WTC11 (cell line): ENCODE results near the gene POU5F2. TPM values are rescaled to one million over a fixed set of nuclear protein-coding genes. Genes with fewer than 3 reads are reported as not detected.

Experiments
- ATAC-seq: fragments of 200-7000 bp; cut with Tn5 transposase; 2 replicates; pipeline ENCODE4 v1.10.0; 2021; ENCODE audit warnings: mild to moderate bottlenecking, moderate library complexity
- CTCF ChIA-PET: fragments of 300-600 bp; sonication (Branson Sonifier 250); formaldehyde crosslinking; loops from one replicate; lab custom pipeline; 2021; ENCODE audit warnings: antibody characterized with exemption; lab: Charles Lee
- POLR2A ChIA-PET: fragments of 350-600 bp; sonication (Branson Sonifier 250); formaldehyde crosslinking; loops from one replicate; lab custom pipeline; 2021; ENCODE audit warnings: antibody characterized with exemption; lab: Charles Lee
- DNase-seq: peaks from one replicate; pipeline ENCODE4 v3.0.0; 2021; ENCODE audit warnings: low spot score
- H3K27ac Mint-ChIP-seq: 2 replicates; pipeline ENCODE4 v1.8.0; 2021; ENCODE audit warnings: mixed read lengths
- H3K27me3 Mint-ChIP-seq: 2 replicates; pipeline ENCODE4 v1.8.0; 2021; ENCODE audit warnings: low read depth, mild to moderate bottlenecking, moderate library complexity, mixed read lengths
- H3K36me3 Mint-ChIP-seq: 2 replicates; pipeline ENCODE4 v1.8.0; 2021; ENCODE audit warnings: mixed read lengths
- H3K4me1 Mint-ChIP-seq: 2 replicates; pipeline ENCODE4 v1.8.0; 2022; ENCODE audit warnings: mixed read lengths
- H3K4me3 Mint-ChIP-seq: 2 replicates; pipeline ENCODE4 v1.8.0; 2021; ENCODE audit warnings: mild to moderate bottlenecking, moderate library complexity, mixed read lengths
- H3K9me3 Mint-ChIP-seq: 2 replicates; pipeline ENCODE4 v1.8.0; 2021; ENCODE audit warnings: mixed read lengths
- ATF6 ChIP-seq: sonication (generic); formaldehyde crosslinking; IDR thresholded peaks from 2 replicates; pipeline ENCODE4 v1.8.1; 2023; ENCODE audit warnings: mild to moderate bottlenecking, missing genetic modification reagents
- CDX4 ChIP-seq: fragments of 250-450 bp; sonication (Bioruptor Pico); IDR thresholded peaks from 2 replicates; pipeline ENCODE4 v1.9.0; 2021; ENCODE audit warnings: moderate library complexity, mild to moderate bottlenecking, inconsistent platforms, borderline replicate concordance
- CREB1 ChIP-seq: sonication (generic); formaldehyde crosslinking; IDR thresholded peaks from 2 replicates; pipeline ENCODE4 v1.8.0; 2023; ENCODE audit warnings: mild to moderate bottlenecking, missing genetic modification reagents
- FOXJ3 ChIP-seq: sonication (generic); formaldehyde crosslinking; IDR thresholded peaks from 2 replicates; pipeline ENCODE4 v1.9.0; 2021; ENCODE audit warnings: missing genetic modification reagents, mild to moderate bottlenecking, borderline replicate concordance
- FOXK1 ChIP-seq: sonication (generic); formaldehyde crosslinking; IDR thresholded peaks from 2 replicates; pipeline ENCODE4 v1.8.0; 2022; ENCODE audit warnings: mild to moderate bottlenecking, moderate library complexity, missing genetic modification reagents
- FOXP1 ChIP-seq: sonication (generic); formaldehyde crosslinking; IDR thresholded peaks from 2 replicates; pipeline ENCODE4 v1.8.0; 2022; ENCODE audit warnings: missing genetic modification reagents, mild to moderate bottlenecking, moderate library complexity, borderline replicate concordance
- GABPB1 ChIP-seq: sonication (generic); formaldehyde crosslinking; IDR thresholded peaks from 2 replicates; pipeline ENCODE4 v1.8.1; 2023; ENCODE audit warnings: mild to moderate bottlenecking, missing genetic modification reagents
- HMGA2 ChIP-seq: fragments of 250-450 bp; sonication (Bioruptor Pico); IDR thresholded peaks from 2 replicates; pipeline ENCODE4 v1.4.0; 2021; ENCODE audit warnings: mild to moderate bottlenecking, moderate library complexity
- JAZF1 ChIP-seq: fragments of 250-450 bp; sonication (Bioruptor Pico); IDR thresholded peaks from 2 replicates; pipeline ENCODE4 v1.9.0; 2021; ENCODE audit warnings: moderate library complexity, mild to moderate bottlenecking, inconsistent platforms
- JUN ChIP-seq: sonication (generic); formaldehyde crosslinking; IDR thresholded peaks from 2 replicates; pipeline ENCODE4 v1.8.0; 2023; ENCODE audit warnings: mild to moderate bottlenecking, missing genetic modification reagents
- NR2C2 ChIP-seq: sonication (generic); formaldehyde crosslinking; IDR thresholded peaks from 2 replicates; pipeline ENCODE4 v1.8.0; 2022; ENCODE audit warnings: mild to moderate bottlenecking, missing genetic modification reagents
- OVOL2 ChIP-seq: fragments of 250-450 bp; sonication (Bioruptor Pico); IDR thresholded peaks from 2 replicates; pipeline ENCODE4 v1.9.0; 2021; ENCODE audit warnings: mild to moderate bottlenecking, borderline replicate concordance
- RELA ChIP-seq: sonication (generic); formaldehyde crosslinking; IDR thresholded peaks from 2 replicates; pipeline ENCODE4 v1.8.1; 2022; ENCODE audit warnings: missing genetic modification reagents, mild to moderate bottlenecking, borderline replicate concordance
- TP53 ChIP-seq: sonication (generic); formaldehyde crosslinking; IDR thresholded peaks from 2 replicates; pipeline ENCODE4 v1.8.1; 2023; ENCODE audit warnings: mild to moderate bottlenecking, missing genetic modification reagents
- USF1 ChIP-seq: sonication (generic); formaldehyde crosslinking; IDR thresholded peaks from 2 replicates; pipeline ENCODE4 v1.8.0; 2022; ENCODE audit warnings: mild to moderate bottlenecking, missing genetic modification reagents
- ZBTB21 ChIP-seq: sonication (generic); formaldehyde crosslinking; IDR thresholded peaks from 2 replicates; pipeline ENCODE4 v1.8.1; 2023; ENCODE audit warnings: mild to moderate bottlenecking, missing genetic modification reagents, borderline replicate concordance
- ZNF263 ChIP-seq: sonication (generic); formaldehyde crosslinking; IDR thresholded peaks from 2 replicates; pipeline ENCODE4 v1.8.1; 2022; ENCODE audit warnings: low read depth, mild to moderate bottlenecking, moderate library complexity, missing genetic modification reagents
- total RNA-seq: library from RNA; stranded (reverse); gene quantifications from 3 replicates; pipeline ENCODE4 v1.2.3, GENCODE V29; 2021
- TF ChIP-seq, protein P1 (sequence below): fragments of 250-450 bp; sonication (Bioruptor Pico); IDR thresholded peaks from 2 replicates; pipeline ENCODE4 v1.9.0; 2021; ENCODE audit warnings: mild to moderate bottlenecking
- TF ChIP-seq, protein P2 (sequence below): sonication (generic); formaldehyde crosslinking; IDR thresholded peaks from 2 replicates; pipeline ENCODE4 v1.8.1; 2022; ENCODE audit warnings: low read depth, missing genetic modification reagents, borderline replicate concordance
- TF ChIP-seq, protein P3 (sequence below): sonication (generic); formaldehyde crosslinking; IDR thresholded peaks from 2 replicates; pipeline ENCODE4 v1.8.0; 2022; ENCODE audit warnings: mild to moderate bottlenecking, missing genetic modification reagents
- TF ChIP-seq, protein P4 (sequence below): sonication (generic); formaldehyde crosslinking; IDR thresholded peaks from 2 replicates; pipeline ENCODE4 v1.8.1; 2023; ENCODE audit warnings: mild to moderate bottlenecking, missing genetic modification reagents

Gene POU5F2
- total RNA-seq, 1 experiment from 2014 or later = 0.13 TPM

GRCh38 chr5:93748875-93749397, 7.5 kb upstream of the POU5F2 start:
- no peak overlapping the region for H3K27ac Mint-ChIP-seq
- no peaks in the 10 kb centered on the region for H3K27me3 Mint-ChIP-seq
- POLR2A ChIA-PET = no interaction called here
- no peaks in the 10 kb centered on the region for H3K9me3 Mint-ChIP-seq
- H3K4me3 Mint-ChIP-seq = no peak overlapping the region
- CTCF ChIA-PET = no interaction called here
- TF ChIP-seq, protein P1, sequence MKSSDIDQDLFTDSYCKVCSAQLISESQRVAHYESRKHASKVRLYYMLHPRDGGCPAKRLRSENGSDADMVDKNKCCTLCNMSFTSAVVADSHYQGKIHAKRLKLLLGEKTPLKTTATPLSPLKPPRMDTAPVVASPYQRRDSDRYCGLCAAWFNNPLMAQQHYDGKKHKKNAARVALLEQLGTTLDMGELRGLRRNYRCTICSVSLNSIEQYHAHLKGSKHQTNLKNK (CRISPR knock-in tag) = no peak
- TF ChIP-seq ATF6 (no peak), OVOL2 (CRISPR knock-in tag) (no peak)
- H3K36me3 Mint-ChIP-seq = no peaks in the 10 kb centered on the region
- no peaks in the 10 kb centered on the region for H3K4me1 Mint-ChIP-seq
- ATAC-seq (no peak), DNase-seq (no peak)

DNA sequence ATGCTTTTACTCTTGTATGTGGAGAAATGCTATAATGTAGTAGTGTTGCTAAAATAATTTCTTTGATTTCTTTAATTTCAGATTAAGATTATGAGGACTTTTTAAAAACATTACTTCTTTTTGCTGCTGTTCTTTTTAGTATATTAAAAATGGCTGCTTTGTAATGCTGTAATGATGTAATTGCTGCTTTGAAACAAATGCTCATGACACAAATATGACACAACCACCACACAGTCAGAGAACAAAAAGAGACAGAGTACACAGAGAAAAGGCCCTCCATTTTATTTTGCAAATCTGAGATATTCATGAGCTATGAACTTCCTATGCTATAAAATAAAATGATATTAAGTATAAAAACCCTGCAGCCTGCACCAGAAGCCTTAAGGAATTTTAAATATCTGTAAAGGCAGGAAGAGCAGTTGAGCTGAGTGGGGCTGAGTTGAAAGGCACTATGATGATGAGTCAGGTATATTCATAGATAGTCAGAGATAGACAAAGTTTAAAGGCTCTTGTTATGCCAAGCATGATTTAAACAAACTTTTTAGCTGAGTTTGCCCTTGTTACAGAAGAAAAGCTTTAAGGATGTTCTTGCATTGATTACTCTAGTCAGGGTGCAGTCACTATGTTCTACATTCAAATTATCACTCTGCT, 5.1 kb upstream of the POU5F2 start:
- H3K27ac Mint-ChIP-seq = no peak overlapping the region
- POLR2A ChIA-PET = no interaction called here
- TF ChIP-seq, protein P2, sequence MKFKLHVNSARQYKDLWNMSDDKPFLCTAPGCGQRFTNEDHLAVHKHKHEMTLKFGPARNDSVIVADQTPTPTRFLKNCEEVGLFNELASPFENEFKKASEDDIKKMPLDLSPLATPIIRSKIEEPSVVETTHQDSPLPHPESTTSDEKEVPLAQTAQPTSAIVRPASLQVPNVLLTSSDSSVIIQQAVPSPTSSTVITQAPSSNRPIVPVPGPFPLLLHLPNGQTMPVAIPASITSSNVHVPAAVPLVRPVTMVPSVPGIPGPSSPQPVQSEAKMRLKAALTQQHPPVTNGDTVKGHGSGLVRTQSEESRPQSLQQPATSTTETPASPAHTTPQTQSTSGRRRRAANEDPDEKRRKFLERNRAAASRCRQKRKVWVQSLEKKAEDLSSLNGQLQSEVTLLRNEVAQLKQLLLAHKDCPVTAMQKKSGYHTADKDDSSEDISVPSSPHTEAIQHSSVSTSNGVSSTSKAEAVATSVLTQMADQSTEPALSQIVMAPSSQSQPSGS (CRISPR knock-in tag) = no peak
- no peak for TF ChIP-seq FOXJ3
- TF ChIP-seq, protein P3, sequence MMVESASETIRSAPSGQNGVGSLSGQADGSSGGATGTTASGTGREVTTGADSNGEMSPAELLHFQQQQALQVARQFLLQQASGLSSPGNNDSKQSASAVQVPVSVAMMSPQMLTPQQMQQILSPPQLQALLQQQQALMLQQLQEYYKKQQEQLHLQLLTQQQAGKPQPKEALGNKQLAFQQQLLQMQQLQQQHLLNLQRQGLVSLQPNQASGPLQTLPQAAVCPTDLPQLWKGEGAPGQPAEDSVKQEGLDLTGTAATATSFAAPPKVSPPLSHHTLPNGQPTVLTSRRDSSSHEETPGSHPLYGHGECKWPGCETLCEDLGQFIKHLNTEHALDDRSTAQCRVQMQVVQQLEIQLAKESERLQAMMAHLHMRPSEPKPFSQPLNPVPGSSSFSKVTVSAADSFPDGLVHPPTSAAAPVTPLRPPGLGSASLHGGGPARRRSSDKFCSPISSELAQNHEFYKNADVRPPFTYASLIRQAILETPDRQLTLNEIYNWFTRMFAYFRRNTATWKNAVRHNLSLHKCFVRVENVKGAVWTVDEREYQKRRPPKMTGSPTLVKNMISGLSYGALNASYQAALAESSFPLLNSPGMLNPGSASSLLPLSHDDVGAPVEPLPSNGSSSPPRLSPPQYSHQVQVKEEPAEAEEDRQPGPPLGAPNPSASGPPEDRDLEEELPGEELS = no peak
- TF ChIP-seq TP53 (CRISPR knock-in tag) = no peak
- TF ChIP-seq ZNF263 (CRISPR knock-in tag) = no peak
- TF ChIP-seq NR2C2 = no peak
- no peak for TF ChIP-seq JAZF1 (CRISPR knock-in tag)
- TF ChIP-seq, protein P4, sequence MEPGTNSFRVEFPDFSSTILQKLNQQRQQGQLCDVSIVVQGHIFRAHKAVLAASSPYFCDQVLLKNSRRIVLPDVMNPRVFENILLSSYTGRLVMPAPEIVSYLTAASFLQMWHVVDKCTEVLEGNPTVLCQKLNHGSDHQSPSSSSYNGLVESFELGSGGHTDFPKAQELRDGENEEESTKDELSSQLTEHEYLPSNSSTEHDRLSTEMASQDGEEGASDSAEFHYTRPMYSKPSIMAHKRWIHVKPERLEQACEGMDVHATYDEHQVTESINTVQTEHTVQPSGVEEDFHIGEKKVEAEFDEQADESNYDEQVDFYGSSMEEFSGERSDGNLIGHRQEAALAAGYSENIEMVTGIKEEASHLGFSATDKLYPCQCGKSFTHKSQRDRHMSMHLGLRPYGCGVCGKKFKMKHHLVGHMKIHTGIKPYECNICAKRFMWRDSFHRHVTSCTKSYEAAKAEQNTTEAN = no peak
- no peak for TF ChIP-seq JUN
- TF ChIP-seq GABPB1 (CRISPR knock-in tag) = no peak
- no peak for TF ChIP-seq CREB1 (CRISPR knock-in tag)
- no peak for TF ChIP-seq FOXP1 (CRISPR knock-in tag)
- TF ChIP-seq RELA = no peak
- no peak for TF ChIP-seq HMGA2 (CRISPR knock-in tag)
- no peak for TF ChIP-seq ZBTB21 (CRISPR knock-in tag)
- no peak for TF ChIP-seq FOXK1 (CRISPR knock-in tag)
- TF ChIP-seq CDX4 (CRISPR knock-in tag) = no peak
- TF ChIP-seq USF1 (CRISPR knock-in tag) = no peak
- TF ChIP-seq OVOL2 (CRISPR knock-in tag) = no peak
- no peaks in the 10 kb centered on the region for H3K4me1 Mint-ChIP-seq
- DNase-seq (no peak), ATAC-seq (no peak)
- H3K9me3 Mint-ChIP-seq = no peaks in the 10 kb centered on the region
- no peaks in the 10 kb centered on the region for H3K27me3 Mint-ChIP-seq
- H3K36me3 Mint-ChIP-seq = no peaks in the 10 kb centered on the region
- CTCF ChIA-PET = no interaction called here
- no peak overlapping the region for H3K4me3 Mint-ChIP-seq
